HepG2 (cell line): ENCODE results near the gene HDAC10. TPM values are rescaled to one million over a fixed set of nuclear protein-coding genes. Genes with fewer than 3 reads are reported as not detected.

ENCODE experiments used
- FOXA1 ChIP-seq, 2 experiments: fragments of 450-650 bp in 1 of 2; sonication (generic) in 1 of 2; formaldehyde crosslinking in 1 of 2; IDR thresholded peaks; 2 replicates each; pipeline versions ENCODE4 v1.4.0 to v1.6.1; 2016 to 2020; ENCODE audit warnings: missing genetic modification reagents in 1 of 2
- FOXO1 ChIP-seq: sonication (generic); formaldehyde crosslinking; IDR thresholded peaks from 2 replicates; pipeline ENCODE4 v1.4.0; 2020; ENCODE audit warnings: missing genetic modification reagents
- GPN1 ChIP-seq: sonication (generic); formaldehyde crosslinking; IDR thresholded peaks from 2 replicates; pipeline ENCODE4 v1.5.1; 2020; ENCODE audit warnings: missing genetic modification reagents, borderline replicate concordance
- KLF15 ChIP-seq: sonication (generic); formaldehyde crosslinking; IDR thresholded peaks from 2 replicates; pipeline ENCODE4 v1.8.1; 2023; ENCODE audit warnings: borderline replicate concordance, mild to moderate bottlenecking, inconsistent platforms, missing genetic modification reagents, mixed read lengths
- NFRKB ChIP-seq: fragments of 450-650 bp; IDR thresholded peaks from 2 replicates; pipeline ENCODE4 v1.6.1; 2017
- PTBP1 ChIP-seq: fragments of 200-400 bp; formaldehyde crosslinking; IDR thresholded peaks from 2 replicates; pipeline ENCODE4 v1.6.1; 2018; ENCODE audit warnings: low read length, low read depth; ENCODE audit not compliant: poor library complexity, severe bottlenecking
- SIN3A ChIP-seq: IDR thresholded peaks from 2 replicates; pipeline ENCODE4 v1.6.1; 2011; ENCODE audit warnings: low read depth, mild to moderate bottlenecking, control low read depth, low read length, borderline replicate concordance
- SSRP1 ChIP-seq: IDR thresholded peaks from 2 replicates; pipeline ENCODE4 v1.6.1; 2016; ENCODE audit warnings: control low read depth
- XBP1 ChIP-seq: sonication (generic); formaldehyde crosslinking; IDR thresholded peaks from 2 replicates; pipeline ENCODE4 v1.5.0; 2020; ENCODE audit warnings: missing genetic modification reagents
- ZNF292 ChIP-seq: sonication (generic); formaldehyde crosslinking; IDR thresholded peaks from 2 replicates; pipeline ENCODE4 v1.8.1; 2022; ENCODE audit warnings: mild to moderate bottlenecking, low read depth, missing genetic modification reagents, borderline replicate concordance
- ZNF337 ChIP-seq: sonication (generic); formaldehyde crosslinking; IDR thresholded peaks from 2 replicates; pipeline ENCODE4 v1.5.1; 2020; ENCODE audit warnings: missing genetic modification reagents, low read depth, mild to moderate bottlenecking, borderline replicate concordance
- ZNF441 ChIP-seq: sonication (generic); formaldehyde crosslinking; IDR thresholded peaks from 2 replicates; pipeline ENCODE4 v1.7.0; 2021; ENCODE audit warnings: missing genetic modification reagents, borderline replicate concordance
- ZNF546 ChIP-seq: sonication (generic); formaldehyde crosslinking; conservative IDR thresholded peaks from 2 replicates; pipeline ENCODE4 v1.8.1; 2023; ENCODE audit warnings: mild to moderate bottlenecking, missing genetic modification reagents
- ZNF558 ChIP-seq: sonication (generic); formaldehyde crosslinking; IDR thresholded peaks from 2 replicates; pipeline ENCODE4 v1.9.0; 2022; ENCODE audit warnings: mild to moderate bottlenecking, missing genetic modification reagents, borderline replicate concordance
- ZNF614 ChIP-seq: IDR thresholded peaks from 2 replicates; pipeline ENCODE4 v1.6.1; 2018; ENCODE audit warnings: missing biosample characterization, missing genetic modification reagents, inconsistent platforms, borderline replicate concordance
- ZSCAN25 ChIP-seq: sonication (generic); formaldehyde crosslinking; IDR thresholded peaks from 2 replicates; pipeline ENCODE4 v1.8.0; 2022; ENCODE audit warnings: mild to moderate bottlenecking, missing genetic modification reagents
- polyA plus RNA-seq, 8 experiments: library from polyadenylated mRNA; depleted of rRNA in 3 of 8; stranded (reverse) in 7 of 8; unstranded in 1 of 8; fragments of >200 nt; fragmentation: Illumina TruSeq in 4 of 8; extraction: Trizol in 4 of 8; gene quantifications; 2 replicates each; pipeline versions ENCODE4 v1.2.1 to v1.2.3, GENCODE V29; 2011 to 2016; ENCODE audit warnings: low read depth in 4 of 8, missing spikeins in 1 of 8, mixed read lengths in 1 of 8; ENCODE audit not compliant: insufficient read depth in 1 of 8
- total RNA-seq, 5 experiments: library from RNA; depleted of rRNA; stranded (reverse); fragments of >200 nt; fragmentation: Illumina TruSeq; extraction: Trizol; gene quantifications; 2 replicates each; pipeline ENCODE4 v1.2.3, GENCODE V29; 2016; ENCODE audit warnings: low read depth in 1 of 5
- TF ChIP-seq, protein P1 (sequence below): IDR thresholded peaks from 2 replicates; pipeline ENCODE4 v1.6.1; 2016
- TF ChIP-seq, protein P2 (sequence below): sonication (generic); formaldehyde crosslinking; IDR thresholded peaks from 2 replicates; pipeline ENCODE4 v1.5.0; 2020; ENCODE audit warnings: mild to moderate bottlenecking, missing genetic modification reagents, borderline replicate concordance
- TF ChIP-seq, protein P3 (sequence below), 2 experiments: fragments of 450-650 bp in 1 of 2; sonication (generic) in 1 of 2; formaldehyde crosslinking; IDR thresholded peaks; 2 replicates each; pipeline versions ENCODE4 v1.5.0 to v1.8.0; 2020 to 2022; ENCODE audit warnings: mild to moderate bottlenecking in 1 of 2, missing genetic modification reagents in 1 of 2

HDAC10 gene
- total and polyA plus RNA-seq, 2 of the 13 experiments (the other 11 are each of a cell fraction or from before 2014, with no cell fraction given) = 13.9 to 14.9 TPM

DNA sequence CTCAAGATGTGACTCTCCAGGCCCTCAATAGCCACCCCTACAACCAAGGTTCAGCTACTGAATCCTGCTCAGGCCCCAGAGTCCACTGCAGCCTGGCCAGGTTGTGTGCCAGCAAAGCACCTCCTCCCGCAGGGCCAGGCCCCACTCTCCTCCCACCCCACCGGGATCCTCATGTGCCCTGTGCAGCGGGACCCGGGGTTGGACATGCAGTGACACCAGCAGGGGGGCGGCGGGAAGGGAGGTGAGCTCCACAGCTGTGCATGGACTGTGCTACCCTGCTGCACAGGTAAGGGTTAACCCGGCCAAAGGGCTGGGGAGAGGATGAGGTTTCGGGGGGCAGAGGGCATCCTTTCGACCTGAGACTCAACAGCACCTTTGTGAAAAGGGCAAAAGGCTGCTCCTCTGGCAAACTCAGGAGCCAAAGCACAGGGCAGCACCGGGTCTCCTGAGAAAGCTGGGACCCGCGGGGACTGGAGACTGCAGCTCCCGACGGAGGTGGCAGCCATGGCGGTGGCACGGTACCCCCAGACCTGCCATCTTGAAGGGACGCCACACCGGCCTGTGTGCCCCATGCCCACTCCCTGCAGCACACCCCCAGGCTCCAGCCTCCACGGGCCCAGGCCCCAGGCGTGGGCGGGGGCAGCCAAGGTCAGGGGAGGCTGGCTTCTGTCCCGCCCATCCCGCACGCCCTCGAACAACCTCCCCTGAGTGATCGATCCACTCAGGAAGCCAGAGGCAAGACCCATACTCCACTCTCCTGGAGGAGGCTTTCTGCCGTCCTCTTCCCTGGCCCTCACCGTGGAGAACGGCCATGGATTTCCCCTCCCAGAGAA, 45.8 kb upstream of the HDAC10 start (continued):
- TF ChIP-seq GPN1 (CRISPR knock-in tag) (no peak), PTBP1 (no peak), SSRP1 (CRISPR knock-in tag) (no peak), ZNF546 (CRISPR knock-in tag) (no peak), SIN3A (no peak), ZNF441 (CRISPR knock-in tag) (no peak), ZSCAN25 (CRISPR knock-in tag) (peak; percentile 98), FOXO1 (no peak), ZNF337 (CRISPR knock-in tag) (no peak), FOXA1 (IDR thresholded peaks at IDR 0.05) (no peak), FOXA1 (CRISPR knock-in tag; IDR thresholded peaks at IDR 0.05) (no peak), ZNF292 (CRISPR knock-in tag) (no peak), KLF15 (CRISPR knock-in tag) (no peak), ZNF558 (CRISPR knock-in tag) (no peak), ZNF614 (CRISPR knock-in tag) (no peak), XBP1 (no peak), NFRKB (no peak)
- TF ChIP-seq, protein P1, sequence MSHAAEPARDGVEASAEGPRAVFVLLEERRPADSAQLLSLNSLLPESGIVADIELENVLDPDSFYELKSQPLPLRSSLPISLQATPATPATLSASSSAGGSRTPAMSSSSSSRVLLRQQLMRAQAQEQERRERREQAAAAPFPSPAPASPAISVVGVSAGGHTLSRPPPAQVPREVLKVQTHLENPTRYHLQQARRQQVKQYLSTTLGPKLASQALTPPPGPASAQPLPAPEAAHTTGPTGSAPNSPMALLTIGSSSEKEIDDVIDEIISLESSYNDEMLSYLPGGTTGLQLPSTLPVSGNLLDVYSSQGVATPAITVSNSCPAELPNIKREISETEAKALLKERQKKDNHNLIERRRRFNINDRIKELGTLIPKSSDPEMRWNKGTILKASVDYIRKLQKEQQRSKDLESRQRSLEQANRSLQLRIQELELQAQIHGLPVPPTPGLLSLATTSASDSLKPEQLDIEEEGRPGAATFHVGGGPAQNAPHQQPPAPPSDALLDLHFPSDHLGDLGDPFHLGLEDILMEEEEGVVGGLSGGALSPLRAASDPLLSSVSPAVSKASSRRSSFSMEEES (CRISPR knock-in tag) = no peak
- TF ChIP-seq, protein P2, sequence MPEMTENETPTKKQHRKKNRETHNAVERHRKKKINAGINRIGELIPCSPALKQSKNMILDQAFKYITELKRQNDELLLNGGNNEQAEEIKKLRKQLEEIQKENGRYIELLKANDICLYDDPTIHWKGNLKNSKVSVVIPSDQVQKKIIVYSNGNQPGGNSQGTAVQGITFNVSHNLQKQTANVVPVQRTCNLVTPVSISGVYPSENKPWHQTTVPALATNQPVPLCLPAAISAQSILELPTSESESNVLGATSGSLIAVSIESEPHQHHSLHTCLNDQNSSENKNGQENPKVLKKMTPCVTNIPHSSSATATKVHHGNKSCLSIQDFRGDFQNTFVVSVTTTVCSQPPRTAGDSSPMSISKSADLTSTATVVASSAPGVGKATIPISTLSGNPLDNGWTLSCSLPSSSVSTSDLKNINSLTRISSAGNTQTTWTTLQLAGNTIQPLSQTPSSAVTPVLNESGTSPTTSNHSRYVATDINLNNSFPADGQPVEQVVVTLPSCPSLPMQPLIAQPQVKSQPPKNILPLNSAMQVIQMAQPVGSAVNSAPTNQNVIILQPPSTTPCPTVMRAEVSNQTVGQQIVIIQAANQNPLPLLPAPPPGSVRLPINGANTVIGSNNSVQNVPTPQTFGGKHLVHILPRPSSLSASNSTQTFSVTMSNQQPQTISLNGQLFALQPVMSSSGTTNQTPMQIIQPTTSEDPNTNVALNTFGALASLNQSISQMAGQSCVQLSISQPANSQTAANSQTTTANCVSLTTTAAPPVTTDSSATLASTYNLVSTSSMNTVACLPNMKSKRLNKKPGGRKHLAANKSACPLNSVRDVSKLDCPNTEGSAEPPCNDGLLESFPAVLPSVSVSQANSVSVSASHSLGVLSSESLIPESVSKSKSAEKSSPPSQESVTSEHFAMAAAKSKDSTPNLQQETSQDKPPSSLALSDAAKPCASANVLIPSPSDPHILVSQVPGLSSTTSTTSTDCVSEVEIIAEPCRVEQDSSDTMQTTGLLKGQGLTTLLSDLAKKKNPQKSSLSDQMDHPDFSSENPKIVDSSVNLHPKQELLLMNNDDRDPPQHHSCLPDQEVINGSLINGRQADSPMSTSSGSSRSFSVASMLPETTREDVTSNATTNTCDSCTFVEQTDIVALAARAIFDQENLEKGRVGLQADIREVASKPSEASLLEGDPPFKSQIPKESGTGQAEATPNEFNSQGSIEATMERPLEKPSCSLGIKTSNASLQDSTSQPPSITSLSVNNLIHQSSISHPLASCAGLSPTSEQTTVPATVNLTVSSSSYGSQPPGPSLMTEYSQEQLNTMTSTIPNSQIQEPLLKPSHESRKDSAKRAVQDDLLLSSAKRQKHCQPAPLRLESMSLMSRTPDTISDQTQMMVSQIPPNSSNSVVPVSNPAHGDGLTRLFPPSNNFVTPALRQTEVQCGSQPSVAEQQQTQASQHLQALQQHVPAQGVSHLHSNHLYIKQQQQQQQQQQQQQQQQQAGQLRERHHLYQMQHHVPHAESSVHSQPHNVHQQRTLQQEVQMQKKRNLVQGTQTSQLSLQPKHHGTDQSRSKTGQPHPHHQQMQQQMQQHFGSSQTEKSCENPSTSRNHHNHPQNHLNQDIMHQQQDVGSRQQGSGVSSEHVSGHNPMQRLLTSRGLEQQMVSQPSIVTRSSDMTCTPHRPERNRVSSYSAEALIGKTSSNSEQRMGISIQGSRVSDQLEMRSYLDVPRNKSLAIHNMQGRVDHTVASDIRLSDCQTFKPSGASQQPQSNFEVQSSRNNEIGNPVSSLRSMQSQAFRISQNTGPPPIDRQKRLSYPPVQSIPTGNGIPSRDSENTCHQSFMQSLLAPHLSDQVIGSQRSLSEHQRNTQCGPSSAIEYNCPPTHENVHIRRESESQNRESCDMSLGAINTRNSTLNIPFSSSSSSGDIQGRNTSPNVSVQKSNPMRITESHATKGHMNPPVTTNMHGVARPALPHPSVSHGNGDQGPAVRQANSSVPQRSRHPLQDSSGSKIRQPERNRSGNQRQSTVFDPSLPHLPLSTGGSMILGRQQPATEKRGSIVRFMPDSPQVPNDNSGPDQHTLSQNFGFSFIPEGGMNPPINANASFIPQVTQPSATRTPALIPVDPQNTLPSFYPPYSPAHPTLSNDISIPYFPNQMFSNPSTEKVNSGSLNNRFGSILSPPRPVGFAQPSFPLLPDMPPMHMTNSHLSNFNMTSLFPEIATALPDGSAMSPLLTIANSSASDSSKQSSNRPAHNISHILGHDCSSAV (CRISPR knock-in tag) = no peak
- TF ChIP-seq, protein P3, sequence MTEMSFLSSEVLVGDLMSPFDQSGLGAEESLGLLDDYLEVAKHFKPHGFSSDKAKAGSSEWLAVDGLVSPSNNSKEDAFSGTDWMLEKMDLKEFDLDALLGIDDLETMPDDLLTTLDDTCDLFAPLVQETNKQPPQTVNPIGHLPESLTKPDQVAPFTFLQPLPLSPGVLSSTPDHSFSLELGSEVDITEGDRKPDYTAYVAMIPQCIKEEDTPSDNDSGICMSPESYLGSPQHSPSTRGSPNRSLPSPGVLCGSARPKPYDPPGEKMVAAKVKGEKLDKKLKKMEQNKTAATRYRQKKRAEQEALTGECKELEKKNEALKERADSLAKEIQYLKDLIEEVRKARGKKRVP (CRISPR knock-in tag; IDR thresholded peaks at IDR 0.05) = no peak
